ENCODE results near the gene ABCA5.
A peak's percentile ranks its signal among the peaks of the same experiment; 100 is the strongest.

Gene ABCA5, protein sequence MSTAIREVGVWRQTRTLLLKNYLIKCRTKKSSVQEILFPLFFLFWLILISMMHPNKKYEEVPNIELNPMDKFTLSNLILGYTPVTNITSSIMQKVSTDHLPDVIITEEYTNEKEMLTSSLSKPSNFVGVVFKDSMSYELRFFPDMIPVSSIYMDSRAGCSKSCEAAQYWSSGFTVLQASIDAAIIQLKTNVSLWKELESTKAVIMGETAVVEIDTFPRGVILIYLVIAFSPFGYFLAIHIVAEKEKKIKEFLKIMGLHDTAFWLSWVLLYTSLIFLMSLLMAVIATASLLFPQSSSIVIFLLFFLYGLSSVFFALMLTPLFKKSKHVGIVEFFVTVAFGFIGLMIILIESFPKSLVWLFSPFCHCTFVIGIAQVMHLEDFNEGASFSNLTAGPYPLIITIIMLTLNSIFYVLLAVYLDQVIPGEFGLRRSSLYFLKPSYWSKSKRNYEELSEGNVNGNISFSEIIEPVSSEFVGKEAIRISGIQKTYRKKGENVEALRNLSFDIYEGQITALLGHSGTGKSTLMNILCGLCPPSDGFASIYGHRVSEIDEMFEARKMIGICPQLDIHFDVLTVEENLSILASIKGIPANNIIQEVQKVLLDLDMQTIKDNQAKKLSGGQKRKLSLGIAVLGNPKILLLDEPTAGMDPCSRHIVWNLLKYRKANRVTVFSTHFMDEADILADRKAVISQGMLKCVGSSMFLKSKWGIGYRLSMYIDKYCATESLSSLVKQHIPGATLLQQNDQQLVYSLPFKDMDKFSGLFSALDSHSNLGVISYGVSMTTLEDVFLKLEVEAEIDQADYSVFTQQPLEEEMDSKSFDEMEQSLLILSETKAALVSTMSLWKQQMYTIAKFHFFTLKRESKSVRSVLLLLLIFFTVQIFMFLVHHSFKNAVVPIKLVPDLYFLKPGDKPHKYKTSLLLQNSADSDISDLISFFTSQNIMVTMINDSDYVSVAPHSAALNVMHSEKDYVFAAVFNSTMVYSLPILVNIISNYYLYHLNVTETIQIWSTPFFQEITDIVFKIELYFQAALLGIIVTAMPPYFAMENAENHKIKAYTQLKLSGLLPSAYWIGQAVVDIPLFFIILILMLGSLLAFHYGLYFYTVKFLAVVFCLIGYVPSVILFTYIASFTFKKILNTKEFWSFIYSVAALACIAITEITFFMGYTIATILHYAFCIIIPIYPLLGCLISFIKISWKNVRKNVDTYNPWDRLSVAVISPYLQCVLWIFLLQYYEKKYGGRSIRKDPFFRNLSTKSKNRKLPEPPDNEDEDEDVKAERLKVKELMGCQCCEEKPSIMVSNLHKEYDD (N-terminal part only)

DNA sequence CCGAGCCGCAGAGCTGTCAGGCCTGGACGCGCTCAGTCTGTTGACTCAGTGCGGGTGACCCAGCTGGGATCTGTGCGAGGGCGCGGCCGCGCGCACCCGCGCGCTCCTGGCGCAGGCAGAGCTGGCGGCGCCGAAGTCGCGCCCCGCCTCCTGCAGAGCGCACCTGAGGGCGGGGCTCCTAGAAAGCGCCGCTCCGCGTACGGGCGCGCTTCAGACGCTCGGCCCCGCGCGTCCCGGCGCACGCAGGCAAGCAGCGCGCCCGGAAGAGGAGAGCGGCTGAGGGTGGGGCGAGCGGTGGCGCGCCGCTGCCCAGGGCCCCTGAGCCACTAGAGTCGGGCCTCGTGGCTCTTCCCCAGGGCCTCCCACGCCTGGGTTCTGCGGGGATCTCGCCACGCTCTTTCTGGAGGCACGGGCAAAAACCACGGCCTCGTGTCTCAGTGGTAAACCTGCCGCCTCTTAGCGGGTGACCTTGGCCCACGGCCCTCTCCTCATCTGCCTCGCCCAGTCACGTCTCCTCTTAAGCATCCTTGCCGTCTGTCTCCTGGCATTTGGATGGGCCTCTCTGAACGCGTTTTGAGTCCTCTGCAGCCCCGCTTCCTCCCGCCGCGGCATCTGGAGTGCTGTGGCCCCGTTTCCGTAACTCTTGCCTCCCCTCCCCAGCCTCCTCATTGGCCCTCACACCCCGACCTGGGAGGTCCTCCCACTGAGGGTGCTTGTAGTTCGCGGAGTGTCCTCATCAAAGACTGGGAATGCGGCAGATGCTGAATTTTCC is at the start of gene ABCA5:
ABCA5 (minus strand) TSS at position 74 of the 772 bp plus-strand sequence. CDS start 12,718 bp downstream, outside the sequence.
- peak within 1 kb of the TSS; percentile 93 for H3K4me3 Mint-ChIP-seq
- peaks cover 8% of the 10 kb centered on the region for H3K36me3 Mint-ChIP-seq (ENCODE audit: low read depth)
- peaks cover 10% of the 10 kb centered on the region for H3K27me3 Mint-ChIP-seq
- H3K9me3 Mint-ChIP-seq = no peaks in the 10 kb centered on the region
- peak within 1 kb of the TSS; percentile 96 for H3K27ac Mint-ChIP-seq
- peaks cover 49% of the 10 kb centered on the region for H3K4me1 Mint-ChIP-seq (ENCODE audit: low read depth)

DNA sequence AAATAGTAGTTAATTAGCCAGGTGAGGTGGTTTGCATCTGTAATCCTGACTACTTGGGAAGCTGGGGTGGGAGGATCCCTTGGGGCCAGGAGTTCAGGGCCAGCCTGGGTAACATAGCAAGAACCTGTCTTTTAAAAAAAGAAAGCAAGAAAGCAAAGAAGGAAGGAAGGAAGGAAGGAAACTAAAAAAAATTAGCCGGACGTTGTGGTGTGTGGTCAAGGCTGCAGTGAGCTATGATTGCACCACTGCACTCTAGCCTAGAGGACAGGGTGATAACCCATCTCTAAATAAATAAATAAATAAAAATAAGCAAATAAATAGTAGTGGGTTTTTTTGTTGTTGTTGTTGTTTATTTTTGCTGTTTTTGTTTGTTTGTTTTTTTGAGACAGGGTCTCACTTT is 48.3 kb upstream of the ABCA5 start:
- Mint-ChIP-seq H3K27me3 (peaks cover 6% of the 10 kb centered on the region), H3K4me3 (no peak overlapping the region), H3K27ac (no peak overlapping the region), H3K9me3 (no peaks in the 10 kb centered on the region), H3K36me3 (ENCODE audit: low read depth) (no peaks in the 10 kb centered on the region), H3K4me1 (ENCODE audit: low read depth) (peaks cover 9% of the 10 kb centered on the region)

DNA sequence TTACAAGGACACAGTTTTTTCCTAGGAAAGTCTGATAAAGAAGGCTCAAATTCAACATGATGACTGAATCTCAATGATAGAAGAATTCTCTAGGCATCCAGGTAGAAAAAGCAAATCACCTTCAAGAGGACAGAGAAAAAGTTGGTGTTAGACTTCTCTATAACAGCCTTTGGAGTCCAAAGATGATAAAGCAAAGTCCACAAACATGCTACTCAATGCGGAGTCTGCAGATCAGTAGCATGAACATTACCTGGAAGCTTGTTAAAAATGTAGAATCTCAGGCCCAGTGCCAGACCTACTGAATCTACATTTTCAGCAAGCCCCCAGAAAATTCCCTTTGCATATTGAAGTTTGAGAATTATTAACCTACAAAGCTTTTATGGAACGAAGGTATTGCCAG is 46.1 kb upstream of the ABCA5 start:
- H3K4me1 Mint-ChIP-seq (ENCODE audit: low read depth) = peaks cover 9% of the 10 kb centered on the region
- peaks cover 12% of the 10 kb centered on the region for H3K27me3 Mint-ChIP-seq
- H3K27ac Mint-ChIP-seq = no peak overlapping the region
- no peak overlapping the region for H3K4me3 Mint-ChIP-seq
- no peaks in the 10 kb centered on the region for H3K36me3 Mint-ChIP-seq (ENCODE audit: low read depth)
- no peaks in the 10 kb centered on the region for H3K9me3 Mint-ChIP-seq

DNA sequence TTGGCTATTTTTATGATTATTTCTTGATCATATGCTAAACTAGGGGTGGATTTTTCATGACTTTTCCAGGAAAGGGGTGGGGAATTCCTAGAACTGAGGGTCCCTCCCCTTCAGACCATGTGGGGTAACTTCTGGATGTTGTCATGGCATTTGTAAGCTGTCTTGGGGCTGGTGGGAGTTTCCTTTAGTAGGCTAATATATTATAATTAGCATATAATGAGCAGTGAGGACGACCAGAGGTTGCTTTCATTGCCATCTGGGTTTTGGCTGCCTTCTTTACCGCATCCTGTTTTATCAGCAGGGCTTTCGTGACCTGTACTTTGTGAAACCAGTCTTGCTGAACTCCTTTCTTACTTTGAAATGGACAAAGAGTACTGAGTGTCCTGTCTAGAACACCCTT is 40.4 kb upstream of the ABCA5 start:
- H3K9me3 Mint-ChIP-seq = no peaks in the 10 kb centered on the region
- H3K27me3 Mint-ChIP-seq = peaks cover 12% of the 10 kb centered on the region
- no peak overlapping the region for H3K27ac Mint-ChIP-seq
- no peak overlapping the region for H3K4me3 Mint-ChIP-seq
- H3K4me1 Mint-ChIP-seq (ENCODE audit: low read depth) = no peaks in the 10 kb centered on the region
- H3K36me3 Mint-ChIP-seq (ENCODE audit: low read depth) = no peaks in the 10 kb centered on the region

DNA sequence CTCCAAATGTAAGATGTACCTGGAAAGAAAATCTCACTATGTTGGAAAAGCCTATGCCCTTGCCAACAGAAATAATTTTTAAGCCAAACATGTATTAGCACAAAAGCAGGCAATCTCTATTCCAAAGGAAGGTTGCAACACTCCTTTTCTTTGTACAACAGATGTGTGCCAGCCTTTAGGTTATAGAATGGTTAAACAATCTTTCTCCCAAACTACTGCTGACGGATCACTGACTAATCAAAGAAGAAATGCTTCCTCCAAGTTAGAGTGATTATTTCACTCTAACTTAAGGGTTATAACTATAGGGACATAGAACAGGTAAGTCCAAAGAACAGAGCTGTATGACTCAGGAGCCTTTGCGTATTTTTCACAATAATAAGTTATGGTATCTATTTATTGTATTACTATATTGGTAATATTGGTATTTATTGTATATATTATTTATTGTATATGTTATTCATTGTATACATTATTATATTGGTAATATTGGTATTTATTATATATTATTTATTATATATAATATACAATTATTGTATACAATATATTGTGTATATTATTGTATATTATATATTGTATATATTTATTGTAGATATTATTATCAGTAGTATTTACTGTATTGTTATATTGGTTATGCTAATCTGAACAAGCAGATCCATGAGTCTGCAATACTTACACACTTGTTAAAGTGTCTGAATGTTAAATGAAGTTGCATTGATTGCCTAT is 36.7 kb upstream of the ABCA5 start:
- Mint-ChIP-seq H3K27ac (no peak overlapping the region), H3K9me3 (no peaks in the 10 kb centered on the region), H3K27me3 (no peaks in the 10 kb centered on the region), H3K36me3 (ENCODE audit: low read depth) (no peaks in the 10 kb centered on the region), H3K4me1 (ENCODE audit: low read depth) (peaks cover 3% of the 10 kb centered on the region), H3K4me3 (no peak overlapping the region)

DNA sequence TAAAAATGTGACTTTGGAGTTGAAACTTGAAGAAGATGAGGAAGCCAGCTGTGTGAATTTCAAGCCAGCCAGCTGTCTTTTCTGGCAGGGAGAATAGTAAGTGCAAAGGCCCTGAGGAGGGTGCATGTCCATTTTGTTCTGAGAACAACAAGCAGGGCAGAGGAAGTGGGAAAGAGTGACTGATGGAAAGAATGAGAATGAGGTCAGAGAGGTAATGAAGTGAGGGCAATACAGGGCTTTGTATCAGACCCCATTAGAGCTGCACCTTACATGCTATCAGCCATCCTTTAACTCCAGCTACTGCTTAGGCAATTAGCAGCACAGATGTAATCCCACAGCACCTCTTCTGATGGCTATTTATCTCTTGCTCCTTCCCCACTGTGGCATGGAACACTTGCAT is 34.2 kb upstream of the ABCA5 start:
- H3K9me3 Mint-ChIP-seq = no peaks in the 10 kb centered on the region
- no peak overlapping the region for H3K4me3 Mint-ChIP-seq
- no peaks in the 10 kb centered on the region for H3K27me3 Mint-ChIP-seq
- no peak overlapping the region for H3K27ac Mint-ChIP-seq
- H3K36me3 Mint-ChIP-seq (ENCODE audit: low read depth) = no peaks in the 10 kb centered on the region
- H3K4me1 Mint-ChIP-seq (ENCODE audit: low read depth) = peaks cover 3% of the 10 kb centered on the region

DNA sequence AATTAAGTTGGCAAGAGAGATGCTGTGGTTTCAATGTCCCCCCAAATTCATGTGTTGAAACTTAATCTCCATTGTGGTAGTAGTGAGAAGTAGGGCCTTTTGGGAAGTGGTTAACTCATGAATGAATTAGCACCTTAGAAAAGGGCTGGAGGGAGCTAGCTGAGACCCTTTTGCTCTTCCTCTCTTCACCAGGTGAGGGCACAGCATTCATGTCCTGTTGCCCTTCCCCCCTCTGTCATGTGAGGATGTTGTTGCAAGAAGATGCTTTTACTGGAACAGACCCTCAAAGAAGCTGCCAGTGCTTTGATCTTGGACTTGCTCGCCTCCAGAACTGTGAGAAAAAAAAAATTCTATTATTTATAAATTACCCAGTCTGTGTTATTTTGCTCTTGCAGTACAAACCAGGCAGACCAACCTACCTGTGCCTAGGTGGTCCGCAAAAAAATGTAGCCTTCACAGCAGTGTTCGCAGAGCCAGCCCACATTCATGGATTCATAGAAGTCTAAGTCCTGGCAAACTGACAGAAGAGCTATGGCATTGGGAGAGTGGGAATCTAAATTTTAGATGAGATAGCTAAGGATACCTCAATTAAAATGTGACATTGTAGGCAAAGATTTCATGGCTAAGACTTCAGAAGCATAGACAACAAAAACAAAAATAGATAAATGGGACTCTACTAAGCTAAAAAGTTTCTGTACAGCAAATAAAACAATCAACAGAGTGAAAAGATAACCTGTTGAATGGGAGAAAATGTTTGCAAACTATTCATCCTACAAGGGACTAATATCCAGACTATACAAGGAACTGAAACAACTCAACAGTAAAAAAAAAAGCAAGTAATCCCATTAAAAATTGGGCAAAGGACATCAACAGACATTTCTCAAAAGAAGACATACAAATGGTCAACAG is 32.0 kb upstream of the ABCA5 start:
- peaks cover 3% of the 10 kb centered on the region for H3K4me1 Mint-ChIP-seq (ENCODE audit: low read depth)
- H3K9me3 Mint-ChIP-seq = no peaks in the 10 kb centered on the region
- no peak overlapping the region for H3K27ac Mint-ChIP-seq
- H3K27me3 Mint-ChIP-seq = peaks cover 3% of the 10 kb centered on the region
- H3K4me3 Mint-ChIP-seq = no peak overlapping the region
- H3K36me3 Mint-ChIP-seq (ENCODE audit: low read depth) = no peaks in the 10 kb centered on the region

DNA sequence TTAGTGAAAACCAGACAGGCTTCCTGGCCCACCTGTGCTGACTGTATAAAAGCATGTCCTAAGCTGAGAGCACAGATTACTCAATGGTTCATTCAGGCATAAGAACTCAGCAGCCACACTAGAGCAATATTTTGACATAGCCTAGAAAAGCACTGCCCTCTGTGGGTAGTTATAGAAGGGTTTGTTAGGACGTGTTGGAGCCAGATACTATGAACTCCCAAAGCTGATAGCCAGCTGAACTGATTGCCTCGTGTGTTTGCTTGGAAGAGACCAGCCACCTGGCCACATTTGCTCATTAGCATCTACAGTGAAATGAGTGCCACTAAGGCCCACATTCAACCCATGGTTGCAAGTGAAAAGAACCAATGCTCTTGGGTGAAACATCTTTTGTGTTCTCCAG is 30.8 kb upstream of the ABCA5 start:
- peaks cover 3% of the 10 kb centered on the region for H3K4me1 Mint-ChIP-seq (ENCODE audit: low read depth)
- H3K27ac Mint-ChIP-seq = no peak overlapping the region
- H3K9me3 Mint-ChIP-seq = no peaks in the 10 kb centered on the region

DNA sequence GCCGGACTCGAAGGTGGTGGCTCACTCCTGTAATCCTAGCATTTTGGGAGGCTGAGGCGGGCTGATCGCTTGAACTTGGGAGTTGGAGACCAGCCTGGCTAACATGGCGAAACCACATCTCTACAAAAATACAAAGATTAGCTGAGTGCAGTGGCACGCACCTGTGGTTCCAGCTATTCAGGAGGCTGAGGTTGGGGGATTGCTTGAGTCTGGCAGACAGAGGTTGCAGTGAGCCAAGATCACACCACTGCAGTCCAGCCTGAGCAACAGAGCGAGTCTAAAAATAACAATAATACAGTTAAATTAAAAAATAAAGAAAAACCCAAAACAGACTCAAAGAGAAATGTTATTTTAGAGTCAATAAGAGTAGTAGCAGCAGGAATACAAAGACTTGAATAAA is 29.7 kb upstream of the ABCA5 start:
- Mint-ChIP-seq H3K4me1 (ENCODE audit: low read depth) (peaks cover 3% of the 10 kb centered on the region), H3K27ac (no peak overlapping the region), H3K27me3 (peaks cover 4% of the 10 kb centered on the region), H3K4me3 (no peak overlapping the region), H3K36me3 (ENCODE audit: low read depth) (no peaks in the 10 kb centered on the region), H3K9me3 (no peaks in the 10 kb centered on the region)

More for the DNA sequence above, 30.8 kb upstream of the ABCA5 start:
- Mint-ChIP-seq H3K36me3 (ENCODE audit: low read depth) (no peaks in the 10 kb centered on the region), H3K4me3 (no peak overlapping the region), H3K27me3 (peaks cover 4% of the 10 kb centered on the region)

DNA sequence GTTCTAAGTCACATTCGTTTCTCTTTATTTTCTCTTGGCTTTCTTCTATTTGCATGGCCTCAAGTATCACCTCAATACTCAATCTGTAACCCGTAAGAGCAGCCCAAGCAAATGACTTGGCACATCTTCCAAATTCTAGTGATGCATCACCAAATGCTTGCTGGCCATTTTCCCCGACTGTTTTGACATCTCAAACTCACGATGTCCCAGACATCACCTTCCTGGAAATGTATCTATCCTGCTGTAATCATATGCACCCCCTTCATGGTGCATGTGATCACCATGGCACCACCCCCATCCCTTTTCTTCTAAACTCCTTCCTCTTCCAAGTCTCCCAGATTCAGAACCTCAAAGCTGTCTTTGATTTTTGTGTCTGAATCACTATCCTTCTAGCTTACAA is 24.0 kb upstream of the ABCA5 start:
- H3K4me3 Mint-ChIP-seq = no peak overlapping the region
- peaks cover 13% of the 10 kb centered on the region for H3K27me3 Mint-ChIP-seq
- no peak overlapping the region for H3K27ac Mint-ChIP-seq
- no peaks in the 10 kb centered on the region for H3K4me1 Mint-ChIP-seq (ENCODE audit: low read depth)
- H3K36me3 Mint-ChIP-seq (ENCODE audit: low read depth) = no peaks in the 10 kb centered on the region
- no peaks in the 10 kb centered on the region for H3K9me3 Mint-ChIP-seq

DNA sequence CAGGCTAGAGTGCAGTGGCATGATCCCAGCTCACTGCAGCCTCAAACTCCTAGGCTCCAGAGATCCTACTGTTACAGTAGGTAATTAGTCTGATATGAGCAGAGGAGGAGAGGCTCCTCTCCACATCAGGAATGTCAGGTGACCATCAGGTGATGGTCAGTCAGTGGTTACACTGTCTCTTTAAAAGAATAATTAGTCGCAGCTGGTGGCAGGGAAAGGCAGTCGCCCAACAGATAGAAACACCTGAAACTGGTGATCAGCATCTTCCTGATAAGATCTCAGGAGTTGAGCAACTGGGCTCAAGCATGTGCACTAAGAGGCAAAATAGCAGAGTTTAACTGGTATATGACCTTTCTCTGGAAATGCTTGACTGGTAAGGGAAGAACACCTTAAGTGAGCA is 21.5 kb upstream of the ABCA5 start:
- Mint-ChIP-seq H3K27me3 (peaks cover 12% of the 10 kb centered on the region), H3K4me3 (no peak overlapping the region), H3K4me1 (ENCODE audit: low read depth) (no peaks in the 10 kb centered on the region), H3K36me3 (ENCODE audit: low read depth) (no peaks in the 10 kb centered on the region), H3K27ac (no peak overlapping the region), H3K9me3 (no peaks in the 10 kb centered on the region)

DNA sequence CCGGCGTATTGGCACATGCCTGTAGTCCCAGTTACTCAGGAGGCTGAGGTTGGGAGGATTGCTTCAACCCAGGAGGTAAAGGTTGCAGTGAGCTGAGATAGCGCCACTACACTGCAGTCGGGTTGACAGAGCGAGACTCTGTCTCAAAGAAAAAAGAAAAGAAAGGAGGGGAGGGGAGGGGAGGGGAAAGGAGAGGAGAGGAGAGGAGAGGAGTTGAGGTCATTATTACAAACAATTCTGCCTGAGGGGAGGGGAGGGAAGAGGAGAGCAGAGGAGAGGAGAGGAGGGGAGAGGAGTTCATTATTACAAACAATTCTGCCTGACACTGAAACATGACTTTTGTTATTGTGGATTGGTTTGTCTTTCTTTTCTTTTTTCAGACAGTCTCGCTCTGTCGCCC is 19.8 kb upstream of the ABCA5 start:
- Mint-ChIP-seq H3K27me3 (peaks cover 12% of the 10 kb centered on the region), H3K9me3 (no peaks in the 10 kb centered on the region), H3K36me3 (ENCODE audit: low read depth) (no peaks in the 10 kb centered on the region), H3K4me3 (no peak overlapping the region), H3K4me1 (ENCODE audit: low read depth) (no peaks in the 10 kb centered on the region), H3K27ac (no peak overlapping the region)

DNA sequence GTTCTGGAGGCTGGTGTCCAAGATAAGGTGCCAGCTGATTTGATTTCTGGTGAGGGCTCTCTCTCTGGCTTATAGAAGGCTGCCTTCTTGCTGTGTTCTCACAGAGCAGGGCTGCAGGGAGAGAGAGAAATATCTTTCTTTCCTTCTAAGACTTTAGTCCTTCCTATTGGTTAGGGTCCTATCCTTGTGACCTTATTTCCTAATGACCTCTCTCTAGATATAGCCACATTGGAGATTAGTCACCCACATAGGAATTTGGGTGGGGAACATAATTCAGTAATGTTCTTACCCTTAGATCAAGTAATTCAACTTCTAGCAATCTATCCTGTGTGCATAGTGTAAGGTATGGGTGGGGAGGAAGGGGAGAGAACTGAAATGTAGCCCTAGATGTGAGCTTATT is 18.0 kb upstream of the ABCA5 start:
- no peak overlapping the region for H3K4me3 Mint-ChIP-seq
- no peaks in the 10 kb centered on the region for H3K36me3 Mint-ChIP-seq (ENCODE audit: low read depth)
- no peak overlapping the region for H3K27ac Mint-ChIP-seq
- peaks cover 7% of the 10 kb centered on the region for H3K27me3 Mint-ChIP-seq
- no peaks in the 10 kb centered on the region for H3K4me1 Mint-ChIP-seq (ENCODE audit: low read depth)
- H3K9me3 Mint-ChIP-seq = no peaks in the 10 kb centered on the region
